ENCODE results near the gene LRRC56. TPM values are rescaled to one million over a fixed set of nuclear protein-coding genes. Genes with fewer than 3 reads are reported as not detected.
A peak's percentile ranks its signal among the peaks of the same experiment; 100 is the strongest.

The LRRC56 gene
- total RNA-seq, 1 experiment from 2014 or later = 0.03 TPM

DNA sequence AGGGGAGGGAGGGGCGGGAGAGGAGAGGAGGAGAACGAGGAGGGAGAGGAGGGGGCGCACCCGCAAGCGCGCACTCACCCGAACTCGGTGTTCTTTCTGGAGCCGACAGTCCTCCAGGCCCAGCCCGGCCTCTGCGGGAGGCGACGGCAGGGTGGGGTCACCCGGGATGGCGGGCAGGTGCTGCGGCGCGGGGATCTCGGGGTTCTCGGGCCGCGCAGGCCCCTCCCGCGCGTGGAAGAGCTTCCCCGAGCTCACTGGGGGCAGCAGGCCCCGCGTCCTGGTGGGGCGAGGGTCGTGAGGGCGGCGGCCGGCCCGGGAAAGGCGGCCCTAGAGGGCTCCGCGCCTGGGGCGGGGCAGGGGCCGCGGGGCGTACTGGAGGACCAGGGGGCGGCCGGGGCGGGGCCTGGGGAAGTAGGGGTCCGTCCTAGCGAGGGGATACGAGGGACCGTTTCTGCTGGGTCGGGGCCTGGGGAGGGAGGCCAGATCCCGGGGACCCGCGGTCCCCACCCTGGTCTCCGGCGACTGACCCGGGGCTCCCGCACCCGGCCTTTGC is 18.0 kb downstream of the LRRC56 start:
- no peak for DNase-seq (ENCODE audit: low spot score)
- in situ Hi-C loops (cut with HindIII; ENCODE audit: low sequenced_read_pairs) = no loop called here

DNA sequence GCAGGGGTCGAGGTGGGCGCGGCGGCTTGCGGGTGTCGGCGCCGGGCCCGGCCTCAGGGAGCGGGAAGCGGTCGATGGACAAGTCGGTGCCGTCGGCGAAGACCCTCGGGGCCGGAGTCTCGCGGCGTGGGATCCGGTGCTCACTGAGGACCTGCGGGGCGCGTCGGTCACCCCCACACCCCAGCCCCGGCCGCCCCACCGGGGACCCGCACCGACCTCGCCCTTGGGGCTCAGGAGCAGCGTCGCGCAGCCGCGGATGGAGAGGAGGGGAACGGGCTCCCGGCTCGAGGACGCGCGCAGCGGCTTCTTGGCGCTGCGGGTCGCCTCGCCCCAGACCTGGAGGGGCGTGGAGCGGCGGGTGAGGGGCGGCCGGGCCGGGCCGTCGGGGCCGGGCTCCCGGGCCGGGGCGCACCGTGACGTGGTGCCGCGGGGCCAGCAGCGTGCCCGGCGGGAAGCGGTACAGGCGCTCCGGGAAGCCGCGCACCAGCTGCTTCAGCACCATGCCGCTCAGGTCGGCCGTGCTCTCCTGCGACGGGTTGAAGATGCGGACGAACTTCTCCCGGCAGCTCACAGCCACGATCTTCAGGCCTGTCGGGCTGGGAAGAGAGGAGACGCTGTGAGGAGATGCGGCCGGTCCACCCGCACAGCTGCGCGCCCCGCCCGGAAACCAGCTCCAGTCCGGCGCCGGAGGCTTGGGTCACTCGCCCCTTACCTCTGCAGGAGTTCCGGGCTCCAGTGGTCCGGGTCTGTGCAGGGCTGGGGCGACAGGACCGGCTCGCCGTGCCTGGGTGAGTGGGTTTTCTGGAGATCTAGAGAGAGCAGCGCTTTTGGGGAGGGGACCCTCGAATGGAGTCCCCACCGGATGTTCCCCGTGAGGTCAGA is 18.7 kb downstream of the LRRC56 start:
- in situ Hi-C loops (cut with HindIII; ENCODE audit: low sequenced_read_pairs) = no loop called here
- no peak for DNase-seq (ENCODE audit: low spot score)

GRCh38 chr11:556662-557256 is 19.4 kb downstream of the LRRC56 start:
- in situ Hi-C loops (cut with HindIII; ENCODE audit: low sequenced_read_pairs) = no loop called here

DNA sequence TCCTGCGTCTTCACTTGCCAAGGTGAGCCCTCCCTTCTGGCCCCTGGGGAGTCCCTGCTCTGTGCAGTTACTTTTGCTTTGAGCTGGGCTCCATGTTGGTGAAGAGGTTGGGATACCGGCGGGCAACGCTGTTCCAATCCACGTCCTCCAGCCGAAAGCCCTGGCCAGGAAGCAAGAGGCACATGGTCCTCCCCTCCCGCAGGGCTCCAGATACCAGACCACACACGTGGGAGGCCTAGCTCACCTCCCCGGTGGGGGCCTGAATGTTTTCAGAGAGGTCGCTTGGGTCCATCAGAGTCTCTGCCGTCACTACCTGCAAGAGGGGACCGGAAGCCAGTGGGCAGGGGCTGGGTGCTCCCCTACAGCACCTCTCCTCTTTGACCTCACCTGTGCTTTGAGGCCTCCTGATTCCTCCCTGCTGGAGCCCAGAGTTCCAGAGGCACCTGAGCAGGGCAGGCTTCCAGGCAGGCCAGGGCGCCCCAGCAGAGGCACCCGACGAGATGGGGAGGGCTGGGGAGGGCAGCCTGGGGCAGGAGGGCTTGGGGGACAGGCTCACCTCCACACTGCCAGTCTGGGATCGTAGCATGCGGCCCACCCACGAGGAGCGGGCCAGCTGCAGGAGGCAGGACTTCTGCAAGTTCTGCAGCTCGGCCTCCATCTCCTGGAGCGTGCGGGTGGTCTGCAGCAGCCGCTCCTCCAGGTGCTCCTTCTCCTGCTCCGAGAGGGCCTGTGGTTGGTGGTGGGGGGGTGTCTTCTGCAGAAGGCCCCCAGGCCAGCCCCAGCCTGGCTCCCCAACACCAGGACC is 20.2 kb downstream of the LRRC56 start:
- in situ Hi-C loops (cut with HindIII; ENCODE audit: low sequenced_read_pairs) = no loop called here
- DNase-seq (ENCODE audit: low spot score) = no peak

More at GRCh38 chr11:556662-557256, 19.4 kb downstream of the LRRC56 start:
- DNase-seq (ENCODE audit: low spot score) = no peak

DNA sequence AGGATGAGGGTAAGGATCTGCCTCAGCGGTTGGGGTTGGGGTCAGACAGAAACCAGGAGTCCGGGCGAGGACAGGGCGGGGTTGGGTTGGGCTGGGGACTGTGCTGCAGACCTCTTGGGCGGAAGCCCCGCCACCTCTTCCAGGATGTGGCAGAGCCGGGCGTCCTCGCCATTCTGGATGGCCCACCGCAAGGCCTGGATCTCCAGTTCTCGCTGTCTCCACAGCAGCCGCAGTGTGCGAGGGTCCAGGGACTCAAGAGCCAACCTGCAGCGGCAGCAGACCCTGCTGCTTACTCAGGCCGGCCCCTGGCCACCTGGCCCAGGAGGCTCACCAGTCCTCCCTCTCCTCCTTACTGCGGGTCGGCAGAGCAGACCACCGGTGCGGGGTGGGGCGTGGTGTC is 21.2 kb downstream of the LRRC56 start:
- in situ Hi-C loops (cut with HindIII; ENCODE audit: low sequenced_read_pairs) = no loop called here
- DNase-seq (ENCODE audit: low spot score) = no peak

DNA sequence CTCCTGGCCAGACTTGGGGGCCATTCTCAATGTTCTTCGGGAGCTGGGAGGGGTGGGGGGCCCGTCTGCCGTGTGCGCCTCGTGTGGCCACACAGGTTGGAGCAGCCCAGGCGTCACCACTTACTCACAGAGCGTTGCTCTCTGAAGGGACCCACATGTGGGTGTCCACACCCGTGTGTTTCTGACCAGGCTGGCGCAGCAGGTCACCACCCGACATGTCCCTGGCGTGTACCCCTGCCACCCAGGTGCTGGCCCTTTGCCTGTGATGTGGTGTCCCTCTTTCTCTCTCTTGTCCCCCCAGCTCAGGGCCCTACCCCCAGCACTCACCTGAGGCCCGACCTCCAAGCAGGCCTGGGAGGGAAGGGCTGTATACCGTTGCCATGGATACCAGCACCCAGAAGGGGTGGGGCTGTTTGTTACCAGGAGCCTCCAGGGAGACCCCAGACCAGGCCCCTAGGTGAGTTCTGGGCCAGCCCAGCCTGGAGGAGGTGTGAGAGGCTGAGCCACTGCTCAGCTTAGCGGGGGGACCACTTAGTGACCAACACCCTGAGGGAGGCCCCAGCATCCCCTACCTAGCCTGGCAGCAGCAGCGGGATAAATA is 21.8 kb downstream of the LRRC56 start:
- DNase-seq (ENCODE audit: low spot score) = no peak
- in situ Hi-C loops (cut with HindIII; ENCODE audit: low sequenced_read_pairs) = no loop called here

DNA sequence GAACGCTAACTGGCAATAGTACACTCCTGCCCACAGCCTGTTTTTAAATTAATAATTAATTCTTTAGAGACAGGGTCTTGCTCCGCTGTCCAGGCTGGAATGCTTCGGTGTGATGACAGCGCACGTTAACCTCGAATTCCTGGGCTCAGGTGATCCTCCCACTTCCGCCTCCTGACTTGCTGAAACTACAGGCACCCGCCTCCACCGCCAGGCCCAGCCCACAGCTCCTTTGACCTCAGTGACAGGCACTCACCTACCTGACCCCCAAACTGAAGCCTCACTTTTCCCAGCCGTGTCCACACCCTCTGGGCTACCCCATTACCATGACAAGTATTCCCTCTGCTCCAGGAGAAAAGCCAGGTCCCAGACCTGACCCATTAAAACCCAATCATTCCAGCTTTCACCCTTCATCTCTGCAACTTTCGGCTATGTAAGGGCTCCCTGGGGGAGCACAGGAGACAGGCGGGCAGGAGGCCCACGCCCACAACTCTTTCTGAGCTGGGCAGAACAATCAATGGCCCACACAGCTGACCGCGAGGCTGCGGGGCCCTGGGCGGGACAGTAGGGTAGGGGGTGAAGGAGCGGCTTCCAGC is 22.5 kb downstream of the LRRC56 start:
- DNase-seq (ENCODE audit: low spot score) = no peak

DNA sequence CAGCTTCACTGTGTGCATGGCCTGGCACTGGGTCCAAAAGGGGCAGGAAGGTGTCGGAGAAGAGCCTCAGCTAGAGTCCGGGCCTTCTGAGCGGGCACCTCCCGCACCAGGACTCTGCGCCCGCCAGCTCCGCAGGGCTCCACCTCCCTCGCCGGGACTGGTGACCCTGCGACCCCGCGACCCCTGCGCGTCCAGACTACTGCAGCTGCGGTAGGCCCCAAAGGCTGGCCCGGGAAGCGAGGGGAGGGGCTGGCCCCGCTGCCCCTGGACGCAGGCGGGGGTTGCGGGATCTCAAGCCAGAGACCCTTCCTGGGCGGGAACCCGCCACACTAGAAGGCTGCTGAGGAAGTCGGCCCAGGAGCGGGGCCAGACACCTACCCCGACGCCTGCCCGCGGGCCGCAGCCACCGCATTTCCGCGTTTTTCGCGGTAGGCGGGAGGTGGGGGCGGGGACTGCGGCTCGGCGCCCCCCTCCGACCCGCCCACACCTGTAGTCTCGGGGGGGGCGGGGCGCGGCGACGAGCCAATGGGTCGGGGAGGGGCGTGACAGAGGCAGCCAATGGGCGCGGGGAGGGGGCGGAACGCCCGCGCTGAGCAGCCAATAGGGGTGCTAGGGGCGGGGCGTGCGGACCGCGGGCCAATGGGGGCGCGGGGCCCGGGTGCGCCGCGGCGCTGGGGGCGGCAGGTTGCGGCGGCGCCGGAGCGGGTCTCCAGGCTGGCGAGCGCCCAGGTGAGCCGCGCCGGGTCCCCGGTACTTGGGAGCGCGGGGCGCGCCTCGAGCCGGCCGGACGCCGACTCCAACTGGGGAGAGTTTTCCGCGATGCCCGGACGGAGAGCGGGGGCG is 23.2 kb downstream of the LRRC56 start, which contains the start of the genes LMNTD2 and RASSF7:
Gene LMNTD2, minus strand, starts transcription at position 434 of the 843 bp plus-strand sequence. Its CDS starts 22 bp downstream, at position 412.
Gene RASSF7, plus strand, starts transcription at position 666 of the 843 bp plus-strand sequence. CDS start 799 bp downstream, outside the sequence.
- DNase-seq (ENCODE audit: low spot score) = peak; percentile 88
- in situ Hi-C loops (cut with HindIII; ENCODE audit: low sequenced_read_pairs) = no loop called here

More for the DNA sequence above, 22.5 kb downstream of the LRRC56 start:
- in situ Hi-C loops (cut with HindIII; ENCODE audit: low sequenced_read_pairs) = no loop called here

DNA sequence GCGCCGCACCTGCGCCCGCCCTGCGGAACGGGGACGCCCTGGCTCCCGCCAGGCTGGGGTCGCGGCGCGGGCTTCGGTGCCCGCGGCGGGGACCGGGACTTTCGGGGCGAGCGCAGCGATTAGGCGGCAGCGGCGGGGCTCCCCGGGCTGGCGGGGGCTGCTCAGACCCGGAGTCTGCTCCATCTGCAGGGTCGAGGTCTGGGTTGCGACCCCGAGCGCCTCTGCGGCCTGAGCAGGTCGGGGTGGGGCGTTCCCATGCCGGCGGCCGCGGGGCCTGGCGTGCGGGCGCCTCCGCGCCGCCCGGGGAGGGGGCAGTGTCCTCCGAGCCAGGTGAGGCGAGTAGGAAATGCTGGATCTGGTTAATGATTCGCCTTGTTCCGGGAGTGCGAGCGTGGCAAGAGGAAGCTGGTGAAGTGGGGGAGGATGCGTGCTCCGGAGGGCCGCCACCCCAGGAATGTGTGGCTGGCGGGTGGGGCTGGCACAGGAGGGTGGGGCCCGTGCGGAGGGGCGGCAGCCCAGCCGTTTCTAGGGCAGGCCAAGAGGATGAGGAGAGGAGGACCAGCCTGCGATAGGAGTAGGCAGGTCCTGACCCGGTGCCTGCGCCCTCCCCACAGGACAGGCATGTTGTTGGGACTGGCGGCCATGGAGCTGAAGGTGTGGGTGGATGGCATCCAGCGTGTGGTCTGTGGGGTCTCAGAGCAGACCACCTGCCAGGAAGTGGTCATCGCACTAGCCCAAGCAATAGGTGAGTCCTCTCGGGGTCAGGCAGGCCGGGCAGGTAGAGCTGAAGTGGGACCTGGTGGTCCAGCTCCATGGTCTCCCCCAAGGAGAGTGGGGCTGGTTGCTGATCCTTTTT is 24.0 kb downstream of the LRRC56 start:
- no peak for DNase-seq (ENCODE audit: low spot score)
- in situ Hi-C loops (cut with HindIII; ENCODE audit: low sequenced_read_pairs) = no loop called here

DNA sequence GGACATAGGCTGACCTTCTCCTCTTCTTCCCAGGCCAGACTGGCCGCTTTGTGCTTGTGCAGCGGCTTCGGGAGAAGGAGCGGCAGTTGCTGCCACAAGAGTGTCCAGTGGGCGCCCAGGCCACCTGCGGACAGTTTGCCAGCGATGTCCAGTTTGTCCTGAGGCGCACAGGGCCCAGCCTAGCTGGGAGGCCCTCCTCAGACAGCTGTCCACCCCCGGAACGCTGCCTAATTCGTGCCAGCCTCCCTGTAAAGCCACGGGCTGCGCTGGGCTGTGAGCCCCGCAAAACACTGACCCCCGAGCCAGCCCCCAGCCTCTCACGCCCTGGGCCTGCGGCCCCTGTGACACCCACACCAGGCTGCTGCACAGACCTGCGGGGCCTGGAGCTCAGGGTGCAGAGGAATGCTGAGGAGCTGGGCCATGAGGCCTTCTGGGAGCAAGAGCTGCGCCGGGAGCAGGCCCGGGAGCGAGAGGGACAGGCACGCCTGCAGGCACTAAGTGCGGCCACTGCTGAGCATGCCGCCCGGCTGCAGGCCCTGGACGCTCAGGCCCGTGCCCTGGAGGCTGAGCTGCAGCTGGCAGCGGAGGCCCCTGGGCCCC is 24.8 kb downstream of the LRRC56 start:
- in situ Hi-C loops (cut with HindIII; ENCODE audit: low sequenced_read_pairs) = no loop called here
- DNase-seq (ENCODE audit: low spot score) = no peak

DNA sequence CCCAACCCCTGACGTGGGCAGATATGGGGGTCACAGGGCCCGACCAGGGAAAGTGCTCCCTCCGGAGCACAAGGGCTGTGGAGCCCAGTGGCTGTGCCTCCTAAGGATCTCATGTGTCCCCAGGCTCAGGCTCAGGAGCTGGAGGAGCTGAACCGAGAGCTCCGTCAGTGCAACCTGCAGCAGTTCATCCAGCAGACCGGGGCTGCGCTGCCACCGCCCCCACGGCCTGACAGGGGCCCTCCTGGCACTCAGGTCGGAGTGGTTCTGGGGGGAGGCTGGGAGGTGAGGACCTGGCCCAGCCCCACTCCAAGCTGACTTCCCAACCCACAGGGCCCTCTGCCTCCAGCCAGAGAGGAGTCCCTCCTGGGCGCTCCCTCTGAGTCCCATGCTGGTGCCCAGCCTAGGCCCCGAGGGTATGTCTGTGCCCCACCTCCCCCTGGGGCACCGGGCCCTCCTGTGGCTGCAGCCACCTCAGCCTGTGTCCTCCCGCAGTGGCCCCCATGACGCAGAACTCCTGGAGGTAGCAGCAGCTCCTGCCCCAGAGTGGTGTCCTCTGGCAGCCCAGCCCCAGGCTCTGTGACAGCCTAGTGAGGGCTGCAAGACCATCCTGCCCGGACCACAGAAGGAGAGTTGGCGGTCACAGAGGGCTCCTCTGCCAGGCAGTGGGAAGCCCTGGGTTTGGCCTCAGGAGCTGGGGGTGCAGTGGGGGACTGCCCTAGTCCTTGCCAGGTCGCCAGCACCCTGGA is 25.9 kb downstream of the LRRC56 start:
- in situ Hi-C loops (cut with HindIII; ENCODE audit: low sequenced_read_pairs) = no loop called here
- DNase-seq (ENCODE audit: low spot score) = no peak

DNA sequence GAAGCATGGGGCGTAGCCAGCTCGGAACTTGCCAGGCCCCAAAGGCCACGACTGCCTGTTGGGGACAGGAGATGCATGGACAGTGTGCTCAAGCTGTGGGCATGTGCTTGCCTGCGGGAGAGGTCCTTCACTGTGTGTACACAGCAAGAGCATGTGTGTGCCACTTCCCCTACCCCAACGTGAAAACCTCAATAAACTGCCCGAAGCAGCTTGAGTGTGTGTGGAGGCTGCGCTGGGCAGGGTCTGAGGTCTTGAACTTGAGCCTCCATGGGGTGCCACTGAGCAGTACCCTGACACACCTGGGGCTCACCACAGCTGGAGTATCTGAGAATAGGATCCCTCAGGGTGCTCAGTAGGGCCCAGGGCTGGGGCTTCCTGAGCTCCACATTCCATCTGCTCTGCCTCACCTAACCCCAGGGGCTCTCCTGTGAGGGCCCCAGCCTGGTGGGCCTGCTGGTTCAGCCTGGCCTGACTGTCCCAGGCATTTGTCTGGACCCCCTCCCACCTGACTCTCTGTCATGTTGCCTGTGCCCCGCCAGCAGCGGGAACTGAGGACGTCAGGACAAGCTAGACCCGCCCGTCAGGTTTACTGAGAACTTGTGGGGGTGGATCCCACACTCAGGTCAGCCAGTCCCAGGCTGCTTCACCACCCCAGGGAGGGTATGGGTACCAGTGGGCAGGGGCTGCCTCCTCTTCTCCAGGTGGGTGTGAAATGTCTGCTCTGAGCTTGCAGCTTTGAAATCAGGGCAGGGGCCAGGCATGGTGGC is 26.7 kb downstream of the LRRC56 start:
- in situ Hi-C loops (cut with HindIII; ENCODE audit: low sequenced_read_pairs) = no loop called here
- DNase-seq (ENCODE audit: low spot score) = no peak

- in situ Hi-C loops (cut with HindIII; ENCODE audit: low sequenced_read_pairs) = no loop called here
These were observed 28.7 kb downstream of the LRRC56 start for GRCh38 chr11:565921-566509.

GRCh38 chr11:567011-567628 is 29.8 kb downstream of the LRRC56 start:
- DNase-seq (ENCODE audit: low spot score) = no peak
- in situ Hi-C loops (cut with HindIII; ENCODE audit: low sequenced_read_pairs) = no loop called here

More at GRCh38 chr11:565921-566509, 28.7 kb downstream of the LRRC56 start:
- peak; percentile 24 for DNase-seq (ENCODE audit: low spot score)
